MV-4-11 (cell line): Measurements from ENCODE around the gene PLAC9.
A peak's percentile ranks its signal among the peaks of the same experiment; 100 is the strongest.

Experiments used
- DNase-seq: peaks from one replicate; lab custom pipeline; 2025; lab: John Stamatoyannopoulos, UW

Gene PLAC9

DNA sequence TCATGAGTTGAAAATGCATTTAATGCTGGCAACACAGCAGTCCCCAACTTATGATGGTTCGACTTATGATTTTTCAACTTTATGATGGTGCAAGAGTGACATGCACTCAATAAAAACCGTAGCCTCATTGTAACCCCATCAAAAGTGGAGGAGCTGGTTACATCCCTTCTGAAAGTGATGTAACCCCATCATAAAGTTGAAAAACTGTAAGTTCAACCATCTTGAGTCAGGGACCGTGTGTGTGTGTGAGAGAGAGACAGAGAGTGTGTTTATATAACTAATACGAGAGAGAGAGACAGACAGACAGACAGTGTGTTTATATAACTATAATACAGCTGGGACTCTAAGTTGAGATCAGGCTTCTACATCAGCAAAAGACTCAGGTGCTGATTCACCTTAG is 51.8 kb downstream of the PLAC9 start:
- DNase-seq, result peak; percentile 53

DNA sequence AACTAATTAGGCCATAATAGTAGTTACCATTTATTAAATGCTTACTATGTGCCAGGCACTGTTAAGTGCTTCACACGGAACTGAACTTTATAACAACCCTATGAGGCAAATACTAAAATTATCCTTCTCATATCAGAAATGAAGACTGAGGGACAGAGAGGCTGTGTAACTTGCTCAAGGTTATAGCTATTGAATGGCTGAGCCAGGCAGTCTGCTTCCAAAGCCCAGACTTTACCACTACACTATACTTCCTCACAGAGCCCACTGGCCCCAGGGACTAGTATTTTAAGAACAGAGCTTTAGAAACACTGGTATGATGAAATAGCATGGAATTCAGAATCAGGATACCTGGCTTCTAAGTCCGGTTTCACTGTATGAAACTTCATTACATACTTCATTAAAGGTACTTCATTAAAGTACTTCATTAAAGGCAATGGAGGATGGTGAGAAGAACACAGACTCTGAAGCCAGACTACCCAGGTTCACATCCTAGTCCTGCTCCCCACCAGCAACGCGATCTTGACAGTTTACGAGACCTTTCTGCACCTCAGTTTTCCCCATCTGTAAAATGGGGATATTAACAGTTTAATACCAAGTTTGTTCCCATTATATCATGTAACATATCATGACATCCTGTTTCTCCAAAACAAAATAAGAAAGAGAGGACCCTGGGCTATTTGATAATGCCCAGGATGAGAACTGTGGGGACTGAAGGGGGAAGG is 53.2 kb downstream of the PLAC9 start:
- peak; percentile 42 for DNase-seq

DNA sequence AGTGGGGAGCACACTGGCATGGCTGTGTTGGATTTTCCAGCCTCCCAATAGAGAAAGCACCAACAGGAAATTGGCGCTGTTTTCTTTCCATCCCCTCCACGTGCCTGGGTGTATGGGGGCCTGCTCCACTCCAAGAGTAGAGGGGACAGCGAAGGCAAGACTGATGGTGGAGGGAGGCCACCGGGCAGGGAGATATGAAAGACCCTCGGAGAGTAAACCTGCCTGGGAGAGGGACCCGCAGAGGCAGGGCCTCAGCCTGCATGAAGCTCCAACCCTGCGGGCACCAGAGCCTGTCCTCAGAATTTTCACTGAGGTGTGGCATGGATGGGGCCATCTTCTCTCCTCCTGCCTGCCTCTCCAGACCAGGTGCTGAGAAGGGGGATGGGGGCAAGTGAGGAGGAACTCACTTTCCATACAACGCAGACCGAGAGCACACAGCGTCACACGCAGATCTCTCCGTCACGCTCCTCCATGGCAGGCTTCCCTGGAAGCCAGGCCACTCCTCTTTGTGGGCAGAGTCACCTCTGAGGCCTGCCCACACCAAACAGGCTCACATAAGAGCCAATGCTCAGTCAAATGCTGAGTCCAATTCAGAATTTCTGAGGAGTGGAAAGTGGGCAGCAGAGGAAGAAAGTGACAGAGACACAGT is 54.0 kb downstream of the PLAC9 start:
- no peak for DNase-seq

DNA sequence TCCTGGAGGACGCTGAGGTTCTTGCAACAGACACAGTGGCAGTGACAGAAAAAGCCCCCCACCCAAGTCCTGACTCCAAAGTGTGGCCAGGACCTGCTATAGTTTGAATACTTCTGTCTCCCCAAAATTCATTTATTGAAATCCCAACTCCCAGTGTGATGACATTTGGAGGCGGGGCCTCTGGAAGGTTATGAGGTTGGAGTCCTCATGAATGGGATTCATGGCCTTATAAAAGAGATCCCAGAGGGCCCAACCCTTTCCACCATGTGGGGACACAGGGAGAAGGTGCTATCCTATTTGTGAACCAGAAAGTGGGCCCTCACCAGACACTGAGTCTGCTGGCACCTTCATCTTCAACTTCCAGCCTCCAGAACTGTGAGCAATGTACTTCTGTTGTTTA is 54.5 kb downstream of the PLAC9 start:
- DNase-seq, result no peak

DNA sequence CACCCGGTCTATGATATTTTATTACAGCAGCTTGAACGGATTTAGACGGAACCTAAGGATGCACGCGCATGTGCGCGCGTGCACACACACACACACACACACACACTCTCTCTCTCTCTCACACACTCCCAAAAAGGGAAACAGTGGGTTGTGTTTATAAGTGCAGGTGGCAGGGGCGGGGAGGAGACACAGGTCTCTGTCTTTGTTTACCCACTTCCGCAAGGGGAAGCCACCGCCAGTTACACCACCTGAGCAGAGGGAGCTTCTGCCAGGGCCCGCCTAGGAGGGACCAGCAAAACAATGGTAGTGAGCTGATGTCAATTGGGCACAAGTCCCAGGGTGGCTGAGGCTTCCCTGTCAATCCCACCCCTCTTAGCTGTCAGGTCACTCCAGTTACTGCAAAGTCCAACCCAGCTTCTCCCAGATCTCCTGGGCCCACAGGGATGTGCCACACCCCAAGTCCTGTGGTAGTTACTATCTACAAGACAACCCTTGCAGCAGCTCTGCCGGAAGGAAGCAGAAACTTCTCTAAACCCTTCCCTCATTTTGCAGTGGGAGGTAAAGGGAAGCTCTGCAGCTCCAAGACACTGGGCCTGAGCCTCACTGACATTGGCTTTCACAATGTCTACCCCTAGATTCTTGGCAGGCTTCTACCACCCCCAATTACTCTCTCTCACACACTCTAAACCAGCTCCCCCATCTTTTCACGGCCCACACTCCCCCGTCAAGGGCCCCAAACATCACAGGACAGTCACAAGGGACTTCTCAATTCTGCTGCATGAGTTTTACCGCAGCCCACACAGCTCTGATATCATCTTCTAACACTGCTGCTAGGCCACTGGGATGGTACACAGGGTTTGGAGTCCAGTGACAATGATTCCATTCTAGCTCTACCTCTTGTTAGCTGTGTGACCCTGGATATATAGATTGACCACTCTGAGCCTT is 55.2 kb downstream of the PLAC9 start:
- peak; percentile 83 for DNase-seq

DNA sequence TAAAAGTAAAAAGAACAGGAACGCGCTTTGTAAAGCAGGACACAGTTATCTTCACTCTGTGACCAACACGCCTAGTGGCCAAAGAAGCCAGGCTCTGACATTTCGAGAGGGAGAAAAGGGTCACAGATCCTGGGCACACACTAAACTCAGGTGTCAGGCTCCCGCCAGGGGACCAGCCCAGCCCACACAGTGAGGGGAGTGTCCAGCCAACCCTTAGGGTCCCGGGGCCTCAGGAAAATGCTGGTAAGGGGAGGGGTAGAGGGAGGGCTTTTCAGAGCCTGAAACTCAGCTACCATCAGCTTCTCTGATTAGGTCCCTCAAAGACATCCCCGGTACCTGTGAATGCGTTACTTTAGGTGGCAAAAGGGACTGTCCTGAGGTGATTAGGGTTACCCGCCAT is 56.2 kb downstream of the PLAC9 start:
- DNase-seq, result no peak

DNA sequence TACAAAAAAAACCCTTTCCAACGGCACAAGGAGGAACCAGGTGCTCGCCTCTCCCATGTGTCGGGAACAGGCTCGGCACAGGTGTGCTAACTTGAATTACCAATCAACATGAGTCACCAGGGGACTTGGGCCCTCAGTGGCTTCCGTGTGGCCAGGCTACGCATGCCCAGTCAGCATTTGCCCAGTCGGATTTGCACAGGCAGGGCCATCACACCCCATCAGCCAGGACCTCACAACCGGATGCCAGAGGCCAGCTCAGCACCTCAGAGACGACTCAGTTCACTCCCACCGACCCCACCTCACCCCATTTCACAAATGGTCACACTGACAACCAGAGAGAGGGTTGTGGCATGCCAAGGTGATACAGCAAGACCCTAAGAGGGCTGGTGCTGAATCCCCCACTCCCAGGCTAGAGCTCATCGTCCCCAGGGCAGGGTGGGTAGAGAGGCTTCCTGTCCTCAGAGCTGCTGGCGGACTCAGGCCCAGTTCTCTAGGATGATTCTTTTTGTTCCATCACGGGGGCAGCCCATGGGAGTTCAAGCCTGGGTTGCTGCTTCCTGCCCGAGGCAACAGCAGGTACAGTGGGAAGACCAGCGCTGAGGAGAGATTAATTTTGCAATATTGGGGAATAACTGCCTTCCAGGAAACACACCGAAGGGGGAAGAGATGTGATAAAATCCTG is 59.2 kb downstream of the PLAC9 start:
- DNase-seq, result no peak

DNA sequence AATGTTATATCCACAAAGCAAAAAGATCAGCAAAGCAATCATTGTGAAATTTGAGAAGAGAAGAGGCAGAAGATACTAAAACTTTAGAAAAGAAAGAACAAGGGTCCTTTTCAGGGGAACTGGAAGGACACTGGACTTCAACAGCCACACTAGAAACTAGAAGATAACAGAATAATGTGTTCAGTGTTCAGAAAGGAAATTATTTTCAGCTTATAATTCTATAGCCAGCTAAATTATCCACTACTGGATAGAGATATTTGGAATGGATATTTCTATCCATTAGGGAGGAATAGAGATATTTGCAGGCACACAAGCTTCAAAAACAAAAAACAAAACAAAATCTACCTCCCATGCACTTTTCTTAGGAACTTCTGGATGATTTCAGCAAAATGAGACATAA is 60.0 kb downstream of the PLAC9 start:
- no peak for DNase-seq

DNA sequence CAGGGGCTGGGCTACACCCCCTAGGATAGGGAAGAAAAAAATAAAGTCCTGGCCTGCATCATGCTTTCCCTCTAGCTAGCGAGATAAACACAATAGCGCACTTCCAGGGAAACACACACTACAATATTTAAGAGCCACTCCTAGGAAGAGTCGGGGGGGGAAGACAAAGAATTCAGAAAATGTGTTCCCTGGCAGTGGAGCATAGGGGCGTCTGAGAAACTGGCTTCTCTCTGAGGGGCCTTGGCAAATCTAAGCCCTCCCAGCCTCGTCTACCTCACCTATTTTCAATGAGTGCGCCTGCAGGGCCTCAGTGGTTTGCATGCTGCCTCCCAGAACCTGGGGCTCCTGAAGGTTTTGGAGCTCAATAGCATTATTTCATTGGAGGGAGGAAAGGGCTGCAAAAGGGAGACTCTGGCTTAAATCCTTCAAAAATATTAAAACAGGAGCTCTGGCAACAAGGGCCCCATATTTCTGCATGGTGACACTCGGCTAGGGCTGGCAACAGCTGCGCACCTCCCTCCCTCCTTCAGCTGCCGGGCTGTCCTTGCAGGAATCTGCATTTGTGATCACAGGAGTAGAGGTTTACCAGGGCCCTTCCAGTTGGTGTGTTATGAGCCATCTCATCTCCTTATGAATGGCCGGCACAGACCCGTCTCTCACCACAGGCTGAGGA is 62.0 kb downstream of the PLAC9 start:
- DNase-seq, result no peak
